Spleen (tissue), 11 donors: Measurements from ENCODE around the gene PLA2G4B. TPM values are rescaled to one million over a fixed set of nuclear protein-coding genes. Genes with fewer than 3 reads are reported as not detected.

Experiments used
- DNase-seq: peaks from one replicate; pipeline ENCODE4 v3.0.0-alpha.2; 2020
- H3K27ac ChIP-seq, 8 donors: fragments of 200-600 bp; sonication (generic) in 7 of 8; 1 replicate in 4 of 8; 2 replicates in 4 of 8; pipeline versions ENCODE4 v1.5.0 to v1.8.0; 2016 to 2021; ENCODE audit warnings: inconsistent platforms in 4 of 8, mild to moderate bottlenecking in 4 of 8, moderate library complexity in 1 of 8
- H3K27me3 ChIP-seq, 7 donors: fragments of 200-600 bp; sonication (generic) in 6 of 7; replicated peaks in 1 of 7; 1 replicate in 4 of 7; 2 replicates in 3 of 7; pipeline versions ENCODE4 v1.5.0 to v1.8.0; 2016 to 2021; ENCODE audit warnings: inconsistent platforms in 3 of 7, mild to moderate bottlenecking in 1 of 7
- H3K36me3 ChIP-seq, 6 donors: fragments of 200-600 bp; sonication (generic) in 5 of 6; 1 replicate in 4 of 6; 2 replicates in 2 of 6; pipeline versions ENCODE4 v1.5.0 to v1.8.0; 2016 to 2021; ENCODE audit warnings: inconsistent platforms in 2 of 6
- H3K4me1 ChIP-seq, 6 donors: fragments of 200-600 bp; sonication (generic) in 5 of 6; 1 replicate in 3 of 6; 2 replicates in 3 of 6; pipeline versions ENCODE4 v1.5.0 to v1.8.0; 2016 to 2021; ENCODE audit warnings: inconsistent platforms in 3 of 6
- H3K4me3 ChIP-seq, 8 donors: fragments of 200-600 bp; sonication (generic) in 7 of 8; 1 replicate in 4 of 8; 2 replicates in 4 of 8; pipeline versions ENCODE4 v1.5.0 to v1.8.0; 2016 to 2021; ENCODE audit warnings: inconsistent platforms in 4 of 8, mild to moderate bottlenecking in 4 of 8, moderate library complexity in 2 of 8
- H3K9me3 ChIP-seq, 8 donors: fragments of 200-600 bp; sonication (generic) in 7 of 8; 1 replicate in 4 of 8; 2 replicates in 4 of 8; pipeline versions ENCODE4 v1.5.0 to v1.8.0; 2016 to 2021; ENCODE audit warnings: inconsistent platforms in 4 of 8
- POLR2A ChIP-seq, 3 donors: fragments of 450-650 bp; IDR thresholded peaks; one replicate each; pipeline ENCODE4 v1.5.1; 2017; ENCODE audit warnings: antibody characterized with exemption in 3 of 3, mild to moderate bottlenecking in 1 of 3
- POLR2AphosphoS5 ChIP-seq, 3 donors: sonication (generic); formaldehyde crosslinking; IDR thresholded peaks; one replicate each; pipeline ENCODE4 v1.5.1; 2017; ENCODE audit warnings: antibody characterized with exemption in 3 of 3
- WGBS, 5 donors: extraction: QIAGEN DNeasy Blood & Tissue Kit in 3 of 5; methylation state at CpG; one replicate each; pipeline versions ENCODE4 v1.1.5 to v1.1.7; 2013 to 2018; 5-methylcytosine and 5-hydroxymethylcytosine counted together
- intact Hi-C: fragments of 100-400 bp; cut with DNase I; formaldehyde crosslinking; loops from one replicate; pipeline ENCODE4 v1.15.0; 2023; ENCODE audit warnings: low total_unique reads
- polyA plus RNA-seq, 3 donors: library from polyadenylated mRNA; stranded (reverse); fragments of 200-250 nt; gene quantifications; one replicate each; pipeline ENCODE4 v1.2.1, GENCODE V29; 2013
- total RNA-seq, 7 donors: library from RNA; depleted of rRNA in 3 of 7; stranded (reverse); fragments of >200 nt in 3 of 7; fragmentation: NEBNext Ultra II Directional in 4 of 7; extraction: Animal tissue kit (Norgen Biotek cat#: 25700) in 4 of 7; gene quantifications; one replicate each; pipeline versions ENCODE4 v1.1.0 to v1.2.1, GENCODE V29; 2016 to 2021
- TF ChIP-seq, protein P1 (sequence below), 11 experiments: fragments of 200-600 bp in 7 of 11; fragments of 450-650 bp in 4 of 11; sonication (generic) in 4 of 11; IDR thresholded peaks in 8 of 11; conservative IDR thresholded peaks in 3 of 11; 1 replicate in 7 of 11; 2 replicates in 4 of 11; pipeline versions ENCODE4 v1.4.0 to v1.8.0; 2016 to 2021; ENCODE audit warnings: antibody characterized with exemption in 11 of 11, inconsistent platforms in 4 of 11, mild to moderate bottlenecking in 1 of 11
- donor health status: healthy with polysubstance abuse.
- donor health status: DM: no; HTN: no; CAD: no; lungs with moderate emphysema.
- donor health status: DM: no; HTN: no; CAD: no.
- donor health status: Bipolar disorder and iron deficiency.
- donor health status: healthy.
- donor health status: DM: no; HTN: no; CAD: no.
- donor health status: DM: yes; HTN: yes; CAD: no.

The PLA2G4B gene
- total and polyA plus RNA-seq, 10 donors = 4.0 to 20.8 (median 11.8) TPM

DNA sequence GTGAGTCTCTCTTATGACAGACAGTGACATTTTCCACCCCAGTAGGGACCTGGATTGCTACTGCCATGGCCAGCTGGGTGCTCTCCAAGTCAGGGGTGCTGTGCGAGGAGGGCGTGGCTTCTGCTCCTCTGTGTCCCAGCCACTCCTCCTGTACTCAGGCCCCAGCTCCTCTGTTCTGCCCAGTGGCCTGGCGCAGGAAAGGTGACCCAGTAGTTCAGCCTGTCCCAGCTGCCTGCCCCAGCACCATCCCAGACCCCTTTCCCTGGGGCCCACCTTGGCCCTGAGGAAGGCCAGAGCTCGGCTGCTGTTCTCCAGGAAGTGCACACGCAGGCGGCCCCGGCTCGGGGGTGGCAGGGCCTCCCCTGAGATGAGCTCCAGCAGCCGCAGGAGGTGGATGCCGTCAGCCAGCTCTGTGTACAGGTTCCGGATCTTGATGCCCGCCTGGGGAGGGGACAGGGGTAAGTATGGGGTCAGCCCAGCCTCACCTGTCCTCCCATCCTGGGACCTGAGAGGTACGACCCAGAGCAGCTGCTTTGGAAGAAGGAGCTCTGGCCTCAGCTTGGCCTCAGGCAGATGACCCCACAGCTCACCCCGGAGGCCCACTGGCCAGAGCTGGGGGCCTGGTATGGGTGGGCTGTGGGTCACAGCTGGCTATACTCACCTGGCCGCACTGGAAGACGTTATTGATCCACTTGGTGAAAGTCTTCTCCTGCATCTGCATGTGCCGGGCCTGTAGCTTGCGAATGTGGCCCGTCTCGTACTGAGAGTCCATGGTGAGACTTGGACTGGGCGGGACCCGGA is 54.2 kb downstream of the PLA2G4B start:
- intact Hi-C loops = no loop called here
- TF ChIP-seq POLR2A (IDR thresholded peaks at IDR 0.05) = no peak
- TF ChIP-seq, protein P1, sequence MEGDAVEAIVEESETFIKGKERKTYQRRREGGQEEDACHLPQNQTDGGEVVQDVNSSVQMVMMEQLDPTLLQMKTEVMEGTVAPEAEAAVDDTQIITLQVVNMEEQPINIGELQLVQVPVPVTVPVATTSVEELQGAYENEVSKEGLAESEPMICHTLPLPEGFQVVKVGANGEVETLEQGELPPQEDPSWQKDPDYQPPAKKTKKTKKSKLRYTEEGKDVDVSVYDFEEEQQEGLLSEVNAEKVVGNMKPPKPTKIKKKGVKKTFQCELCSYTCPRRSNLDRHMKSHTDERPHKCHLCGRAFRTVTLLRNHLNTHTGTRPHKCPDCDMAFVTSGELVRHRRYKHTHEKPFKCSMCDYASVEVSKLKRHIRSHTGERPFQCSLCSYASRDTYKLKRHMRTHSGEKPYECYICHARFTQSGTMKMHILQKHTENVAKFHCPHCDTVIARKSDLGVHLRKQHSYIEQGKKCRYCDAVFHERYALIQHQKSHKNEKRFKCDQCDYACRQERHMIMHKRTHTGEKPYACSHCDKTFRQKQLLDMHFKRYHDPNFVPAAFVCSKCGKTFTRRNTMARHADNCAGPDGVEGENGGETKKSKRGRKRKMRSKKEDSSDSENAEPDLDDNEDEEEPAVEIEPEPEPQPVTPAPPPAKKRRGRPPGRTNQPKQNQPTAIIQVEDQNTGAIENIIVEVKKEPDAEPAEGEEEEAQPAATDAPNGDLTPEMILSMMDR (IDR thresholded peaks at IDR 0.05 in 8 of 11, conservative IDR thresholded peaks at IDR 0.05 in 3 of 11) = no peak
- TF ChIP-seq POLR2AphosphoS5 (IDR thresholded peaks at IDR 0.05) = peak in 2 of 3 donors; percentile 25 to 54
- Histone ChIP-seq H3K4me3 (peak overlapping the region in 1 of 8 donors; percentile 0), H3K4me1 (peaks cover 22 to 53% (median 39%) of the 10 kb centered on the region in 6 donors), H3K36me3 (peaks cover 0 to 7% (median 0%) of the 10 kb centered on the region in 6 donors), H3K27ac (peak overlapping the region in 5 of 8 donors; percentile 20 to 84 (median 78)), H3K9me3 (no peaks in the 10 kb centered on the region), H3K27me3 (no peaks in the 10 kb centered on the region)
- no peak for DNase-seq
- WGBS, 5 donors = 61 to 84% (median 77%) methylated on average over 11 to 22 of the region's 22 CpGs

DNA sequence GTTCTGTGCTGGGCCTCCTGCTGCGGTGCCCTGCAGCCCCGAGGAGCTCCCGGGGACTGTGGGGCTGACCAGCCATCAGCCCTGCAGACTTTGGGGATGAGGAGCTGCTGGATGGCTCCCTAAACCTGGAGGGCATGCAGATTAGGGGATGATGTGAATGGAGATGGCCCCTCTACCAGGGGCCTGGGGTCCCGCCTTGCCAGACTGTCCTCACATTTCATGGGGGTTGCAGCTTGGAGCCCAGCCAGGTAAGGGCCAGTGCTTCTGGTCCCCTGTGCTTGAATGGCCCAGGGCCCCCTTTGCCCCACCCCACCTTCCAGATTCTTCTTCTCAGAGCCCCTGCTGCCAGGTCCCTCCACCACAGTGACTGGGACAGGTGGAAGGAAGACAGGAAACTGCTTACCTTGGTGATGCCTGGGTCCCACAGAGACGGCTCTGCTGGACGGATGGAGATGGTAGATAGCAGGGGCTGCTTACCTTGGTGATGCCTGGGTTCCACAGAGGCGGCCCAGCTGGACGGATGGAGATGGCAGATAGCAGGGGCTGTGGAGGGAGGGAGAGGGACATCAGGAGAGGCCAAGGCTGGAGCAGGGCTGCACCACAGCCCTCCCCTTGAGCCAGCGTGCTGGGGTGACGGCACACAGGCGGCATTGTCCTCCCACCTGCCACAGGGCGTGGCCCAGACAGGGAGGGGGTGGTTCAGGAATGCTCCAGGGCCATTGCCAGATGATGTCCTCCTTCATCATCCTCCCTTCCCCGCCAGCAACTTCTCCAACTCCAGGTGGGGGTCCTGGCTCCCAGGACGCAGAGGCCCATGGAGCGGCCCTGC is 55.0 kb downstream of the PLA2G4B start, which contains the start of gene SPTBN5:
Gene SPTBN5, minus strand, starts transcription at position 632 of the 829 bp plus-strand sequence. Its CDS starts 556 bp downstream, at position 76.
- DNase-seq = no peak
- H3K36me3 ChIP-seq = peaks cover 0 to 16% (median 2%) of the 10 kb centered on the region in 6 donors

DNA sequence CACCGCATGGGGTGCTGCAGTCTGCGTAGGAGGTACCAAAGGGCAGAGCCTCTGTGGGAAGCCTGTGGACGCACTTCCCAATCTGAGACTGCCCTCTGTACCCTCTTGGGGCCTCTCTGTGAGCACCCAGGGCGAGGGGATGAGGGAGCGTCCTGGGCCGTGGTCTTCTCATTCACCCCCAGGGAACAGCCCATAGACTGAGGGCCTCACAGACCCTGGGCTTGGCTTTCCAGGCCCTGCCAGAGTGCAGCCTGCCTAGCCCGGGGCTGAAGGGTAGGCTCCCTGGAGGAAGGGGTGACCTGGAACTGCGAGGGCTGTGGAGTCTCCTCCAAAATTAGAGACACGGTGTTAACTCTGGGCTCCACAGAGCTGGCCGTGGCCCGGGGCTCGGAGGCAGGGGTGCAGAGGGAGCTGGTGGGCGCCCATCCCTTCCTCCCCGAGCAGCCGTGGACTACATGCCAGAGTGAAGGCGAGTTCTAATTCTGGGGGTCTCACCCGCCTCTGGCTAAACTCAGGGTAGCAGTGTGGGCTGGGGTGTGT is 55.7 kb downstream of the PLA2G4B start:
- no peak for DNase-seq
- H3K27me3 ChIP-seq = no peaks in the 10 kb centered on the region
- H3K27ac ChIP-seq = peak overlapping the region; percentile 39 to 84 (median 72)
- TF ChIP-seq, protein P1 (IDR thresholded peaks at IDR 0.05 in 8 of 11, conservative IDR thresholded peaks at IDR 0.05 in 3 of 11) = no peak
- TF ChIP-seq POLR2AphosphoS5 (IDR thresholded peaks at IDR 0.05) = no peak
- TF ChIP-seq POLR2A (IDR thresholded peaks at IDR 0.05) = no peak
- peaks cover 0 to 22% (median 9%) of the 10 kb centered on the region in 6 donors for H3K36me3 ChIP-seq
- H3K4me1 ChIP-seq = peaks cover 22 to 41% (median 32%) of the 10 kb centered on the region in 6 donors
- 66 to 79% (median 70%) methylated on average over 6 to 17 of the region's 17 CpGs for WGBS, 5 donors
- peak overlapping the region in 1 of 8 donors; percentile 41 for H3K4me3 ChIP-seq
- intact Hi-C loops = no loop called here
- no peaks in the 10 kb centered on the region for H3K9me3 ChIP-seq

More for the DNA sequence above, 55.0 kb downstream of the PLA2G4B start, which contains the start of gene SPTBN5:
- TF ChIP-seq, protein P1 (IDR thresholded peaks at IDR 0.05 in 8 of 11, conservative IDR thresholded peaks at IDR 0.05 in 3 of 11) = no peak
- TF ChIP-seq POLR2AphosphoS5 (IDR thresholded peaks at IDR 0.05) (no peak), POLR2A (IDR thresholded peaks at IDR 0.05) (no peak)
- Histone ChIP-seq H3K27ac (peak within 1 kb of the TSS; percentile 39 to 84 (median 72)), H3K27me3 (no peaks in the 10 kb centered on the region), H3K4me3 (peak within 1 kb of the TSS in 3 of 8 donors; percentile 1 to 41 (median 7)), H3K4me1 (peaks cover 22 to 45% (median 36%) of the 10 kb centered on the region in 6 donors), H3K9me3 (no peaks in the 10 kb centered on the region)
- WGBS, 5 donors = 90 to 96% (median 92%) methylated on average over 9 to 15 of the region's 15 CpGs
- intact Hi-C loops = no loop called here
